CD4-positive, alpha-beta memory T cell (primary cell): ENCODE results near the gene ELFN1. TPM values are rescaled to one million over a fixed set of nuclear protein-coding genes. Genes with fewer than 3 reads are reported as not detected.
"Not testable (repeated sequence)": the region's sequence is repeated elsewhere in the genome, so short reads cannot be mapped to it uniquely, and the experiment has no call there.

Experiments used
- CTCF ChIA-PET: fragments of 350-600 bp; sonication (Branson Sonifier 250); formaldehyde crosslinking; loops from one replicate; lab custom pipeline; 2021; ENCODE audit warnings: inconsistent platforms; ENCODE audit not compliant: partially characterized antibody; lab: Charles Lee
- POLR2A ChIA-PET: fragments of 350-600 bp; sonication (Branson Sonifier 250); formaldehyde crosslinking; loops from one replicate; lab custom pipeline; 2021; ENCODE audit not compliant: partially characterized antibody; lab: Charles Lee
- DNase-seq, 5 donors: peaks; one replicate each; pipeline versions ENCODE4 v3.0.0 to v3.0.0-alpha.2; 2020 to 2022; ENCODE audit warnings: mixed read lengths in 1 of 5
- H3K27ac ChIP-seq: one replicate; pipeline ENCODE4 v1.7.0; 2013; ENCODE audit warnings: low read depth, low read length
- H3K27me3 ChIP-seq: 2 replicates; pipeline ENCODE4 v1.7.0; 2013; ENCODE audit warnings: mild to moderate bottlenecking, low read length, moderate library complexity; ENCODE audit not compliant: insufficient read depth
- H3K36me3 ChIP-seq: 2 replicates; pipeline ENCODE4 v1.7.0; 2013; ENCODE audit warnings: mild to moderate bottlenecking, low read length, moderate library complexity; ENCODE audit not compliant: insufficient read depth
- H3K4me1 ChIP-seq: 2 replicates; pipeline ENCODE4 v1.7.0; 2013; ENCODE audit warnings: mild to moderate bottlenecking, low read length, moderate library complexity; ENCODE audit not compliant: insufficient read depth
- H3K4me3 ChIP-seq, 2 donors: one replicate each; pipeline ENCODE4 v1.7.0; 2013; ENCODE audit warnings: low read length in 2 of 2, mild to moderate bottlenecking in 1 of 2
- H3K9me3 ChIP-seq, 2 donors: one replicate each; pipeline ENCODE4 v1.7.0; 2013; ENCODE audit warnings: low read length in 2 of 2, control low read depth in 1 of 2; ENCODE audit not compliant: control insufficient read depth in 1 of 2
- H3K27ac Mint-ChIP-seq, 7 donors: one replicate each; pipeline ENCODE4 v1.8.0; 2020 to 2021; ENCODE audit warnings: mixed read lengths in 7 of 7, mild to moderate bottlenecking in 6 of 7, inconsistent platforms in 3 of 7, moderate library complexity in 3 of 7
- H3K27me3 Mint-ChIP-seq, 2 donors: one replicate each; pipeline ENCODE4 v1.8.0; 2020 to 2021; ENCODE audit warnings: mixed read lengths in 2 of 2
- H3K36me3 Mint-ChIP-seq, 2 donors: one replicate each; pipeline ENCODE4 v1.8.0; 2020 to 2021; ENCODE audit warnings: mixed read lengths in 2 of 2, inconsistent platforms in 1 of 2, mild to moderate bottlenecking in 1 of 2
- H3K4me1 Mint-ChIP-seq, 4 donors: one replicate each; pipeline ENCODE4 v1.8.0; 2020 to 2021; ENCODE audit warnings: mixed read lengths in 4 of 4, mild to moderate bottlenecking in 1 of 4
- H3K4me3 Mint-ChIP-seq, 8 donors: one replicate each; pipeline ENCODE4 v1.8.0; 2020 to 2021; ENCODE audit warnings: mixed read lengths in 8 of 8, mild to moderate bottlenecking in 7 of 8, moderate library complexity in 6 of 8, inconsistent platforms in 3 of 8
- H3K9me3 Mint-ChIP-seq, 8 donors: one replicate each; pipeline ENCODE4 v1.8.0; 2020 to 2021; ENCODE audit warnings: mixed read lengths in 8 of 8, mild to moderate bottlenecking in 5 of 8, inconsistent platforms in 3 of 8, moderate library complexity in 1 of 8
- intact Hi-C: fragments of 100-400 bp; cut with micrococcal nuclease; formaldehyde crosslinking; loops from one replicate; pipeline ENCODE4 v1.15.1; 2023
- polyA plus RNA-seq, 2 donors: library from polyadenylated mRNA; unstranded; fragments of 300-500 nt; fragmentation: Illumina TruSeq; gene quantifications; one replicate each; pipeline ENCODE4 v1.2.3, GENCODE V29; 2021
- total RNA-seq, 2 experiments: library from RNA; stranded (reverse); gene quantifications; one replicate each; pipeline ENCODE4 v1.2.3, GENCODE V29; 2021

ELFN1 gene
- total and polyA plus RNA-seq, 4 experiments from 2014 or later, result 0.12 TPM; not detected in 3

DNA sequence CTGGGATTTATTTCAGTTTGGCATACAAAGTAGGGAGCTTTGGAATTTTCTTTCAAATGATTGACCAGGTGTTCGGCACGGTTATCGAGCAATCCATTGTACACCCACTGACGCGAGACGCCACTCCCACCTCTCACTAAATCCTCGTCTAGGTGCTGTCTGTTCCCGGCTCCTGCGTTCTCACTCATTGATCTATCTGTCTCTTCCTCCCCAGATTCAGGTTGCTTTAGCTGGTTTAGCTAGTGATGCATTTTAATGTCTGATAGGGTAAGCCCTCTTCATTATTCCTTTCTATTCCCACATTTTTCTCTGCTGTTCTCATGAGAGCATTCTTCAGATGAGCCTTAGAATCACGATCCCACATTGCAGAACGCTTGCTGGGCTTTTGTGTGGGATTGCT, 91.7 kb downstream of the ELFN1 start:
- intact Hi-C loops, result no loop called here
- POLR2A ChIA-PET, result no interaction called here
- peaks cover 0 to 23% (median 12%) of the 10 kb centered on the region in 8 donors for H3K9me3 Mint-ChIP-seq

DNA sequence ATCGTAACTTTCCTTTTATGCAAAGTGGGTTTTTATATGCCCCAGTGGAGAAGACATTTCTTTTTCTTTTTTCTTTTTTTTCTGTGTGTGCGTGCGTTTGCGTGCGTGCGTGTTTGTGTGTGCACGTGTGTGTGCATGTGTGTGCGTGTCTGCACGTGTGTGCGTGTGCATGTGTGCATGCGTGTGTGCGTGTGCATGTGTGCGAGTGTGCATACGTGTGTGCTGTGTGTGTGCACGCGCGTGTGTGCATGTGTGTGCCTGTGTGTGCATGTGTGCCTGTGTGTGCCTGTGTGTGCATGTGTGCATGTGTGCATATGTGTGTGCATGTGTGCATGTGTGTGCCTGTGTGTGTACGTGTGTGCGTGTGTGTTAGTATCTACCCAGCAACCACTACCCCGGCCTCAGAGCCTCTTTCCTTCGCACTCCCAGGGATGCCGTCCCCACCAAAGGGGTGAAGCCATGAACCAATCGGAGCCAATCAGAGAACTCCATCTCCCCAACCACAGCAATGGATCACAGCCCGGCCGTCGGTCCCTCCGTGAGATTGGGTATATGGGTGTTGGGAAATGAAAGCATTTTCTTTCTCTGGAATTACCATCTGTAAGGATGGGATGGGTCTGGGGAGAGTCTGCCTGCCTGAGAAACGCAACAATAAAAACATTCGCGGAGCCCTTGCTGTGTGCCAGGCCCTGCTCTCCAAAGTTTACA, 92.3 kb downstream of the ELFN1 start:
- no peak overlapping the region for H3K27ac Mint-ChIP-seq
- POLR2A ChIA-PET, result no interaction called here
- no peak for DNase-seq
- Histone ChIP-seq H3K9me3 (no peaks in the 10 kb centered on the region), H3K4me3 (no peak overlapping the region), H3K36me3 (no peaks in the 10 kb centered on the region), H3K4me1 (no peaks in the 10 kb centered on the region), H3K27ac (no peak overlapping the region), H3K27me3 (no peaks in the 10 kb centered on the region)
- no peaks in the 10 kb centered on the region for H3K4me1 Mint-ChIP-seq
- CTCF ChIA-PET, result no interaction called here
- peaks cover 0 to 23% (median 13%) of the 10 kb centered on the region in 8 donors for H3K9me3 Mint-ChIP-seq
- H3K4me3 Mint-ChIP-seq, result no peak overlapping the region
- intact Hi-C loops, result no loop called here
- no peaks in the 10 kb centered on the region for H3K36me3 Mint-ChIP-seq
- peaks cover 0 to 7% of the 10 kb centered on the region in 2 donors for H3K27me3 Mint-ChIP-seq

More for the DNA sequence above, 91.7 kb downstream of the ELFN1 start:
- no peaks in the 10 kb centered on the region for H3K36me3 Mint-ChIP-seq
- H3K27me3 Mint-ChIP-seq, result peaks cover 0 to 5% of the 10 kb centered on the region in 2 donors
- H3K27ac Mint-ChIP-seq, result no peak overlapping the region
- H3K4me3 Mint-ChIP-seq, result no peak overlapping the region
- H3K27ac ChIP-seq, result no peak overlapping the region
- H3K27me3 ChIP-seq, result no peaks in the 10 kb centered on the region
- no peak overlapping the region for H3K4me3 ChIP-seq
- no peaks in the 10 kb centered on the region for H3K36me3 ChIP-seq
- H3K4me1 Mint-ChIP-seq, result no peaks in the 10 kb centered on the region
- H3K4me1 ChIP-seq, result no peaks in the 10 kb centered on the region
- no peak for DNase-seq
- CTCF ChIA-PET, result no interaction called here
- no peaks in the 10 kb centered on the region for H3K9me3 ChIP-seq

- H3K36me3 ChIP-seq, result no peaks in the 10 kb centered on the region
- H3K4me1 ChIP-seq, result no peaks in the 10 kb centered on the region
- ChIA-PET POLR2A (no interaction called here), CTCF (no interaction called here)
- no peak overlapping the region for H3K27ac Mint-ChIP-seq
- no peaks in the 10 kb centered on the region for H3K27me3 ChIP-seq
- H3K4me1 Mint-ChIP-seq, result no peaks in the 10 kb centered on the region
- no peaks in the 10 kb centered on the region for H3K36me3 Mint-ChIP-seq
- H3K9me3 Mint-ChIP-seq, result peaks cover 0 to 23% (median 13%) of the 10 kb centered on the region in 8 donors
- H3K4me3 Mint-ChIP-seq, result no peak overlapping the region
- DNase-seq, result no peak
- H3K9me3 ChIP-seq, result no peaks in the 10 kb centered on the region
- H3K4me3 ChIP-seq, result no peak overlapping the region
- peaks cover 0 to 6% of the 10 kb centered on the region in 2 donors for H3K27me3 Mint-ChIP-seq
- no peak overlapping the region for H3K27ac ChIP-seq
- intact Hi-C loops, result no loop called here
Observed at GRCh38 chr7:1763033-1763432, 93.0 kb downstream of the ELFN1 start.

GRCh38 chr7:1763911-1764310, 93.8 kb downstream of the ELFN1 start:
- H3K36me3 ChIP-seq, H3K27me3 Mint-ChIP-seq, intact Hi-C loops, H3K4me1 ChIP-seq, H3K4me3 Mint-ChIP-seq, DNase-seq, H3K27me3 ChIP-seq, H3K9me3 ChIP-seq, H3K4me1 Mint-ChIP-seq, H3K36me3 Mint-ChIP-seq, H3K4me3 ChIP-seq, POLR2A ChIA-PET, CTCF ChIA-PET, H3K27ac Mint-ChIP-seq, H3K27ac ChIP-seq: not testable (repeated sequence)
- H3K9me3 Mint-ChIP-seq, result peaks cover 0 to 23% (median 13%) of the 10 kb centered on the region in 8 donors

GRCh38 chr7:1765336-1765735, 95.3 kb downstream of the ELFN1 start:
- H3K27ac ChIP-seq, result no peak overlapping the region
- ChIA-PET POLR2A (no interaction called here), CTCF (no interaction called here)
- no peaks in the 10 kb centered on the region for H3K4me1 ChIP-seq
- no peaks in the 10 kb centered on the region for H3K9me3 ChIP-seq
- H3K4me3 Mint-ChIP-seq, result no peak overlapping the region
- H3K4me3 ChIP-seq, result no peak overlapping the region
- H3K27me3 ChIP-seq, result no peaks in the 10 kb centered on the region
- DNase-seq, result no peak
- H3K4me1 Mint-ChIP-seq, result no peaks in the 10 kb centered on the region
- H3K9me3 Mint-ChIP-seq, result peaks cover 0 to 23% (median 12%) of the 10 kb centered on the region in 8 donors
- H3K36me3 ChIP-seq, result no peaks in the 10 kb centered on the region
- H3K36me3 Mint-ChIP-seq, result no peaks in the 10 kb centered on the region
- H3K27ac Mint-ChIP-seq, result no peak overlapping the region
- peaks cover 0 to 3% of the 10 kb centered on the region in 2 donors for H3K27me3 Mint-ChIP-seq
- intact Hi-C loops, result no loop called here

GRCh38 chr7:1767524-1767923, 97.4 kb downstream of the ELFN1 start:
- Mint-ChIP-seq H3K9me3 (peaks cover 0 to 17% (median 8%) of the 10 kb centered on the region in 8 donors), H3K4me3 (no peak overlapping the region), H3K27ac (no peak overlapping the region), H3K4me1 (no peaks in the 10 kb centered on the region), H3K36me3 (no peaks in the 10 kb centered on the region), H3K27me3 (peaks cover 0 to 3% of the 10 kb centered on the region in 2 donors)
- Histone ChIP-seq H3K27me3 (no peaks in the 10 kb centered on the region), H3K4me3 (no peak overlapping the region), H3K9me3 (no peaks in the 10 kb centered on the region), H3K36me3 (no peaks in the 10 kb centered on the region), H3K4me1 (no peaks in the 10 kb centered on the region), H3K27ac (no peak overlapping the region)
- CTCF ChIA-PET, result no interaction called here
- intact Hi-C loops, result no loop called here
- DNase-seq, result no peak
- POLR2A ChIA-PET, result no interaction called here

- no peaks in the 10 kb centered on the region for H3K4me1 Mint-ChIP-seq
- POLR2A ChIA-PET, result no interaction called here
- Histone ChIP-seq H3K4me1 (no peaks in the 10 kb centered on the region), H3K36me3 (no peaks in the 10 kb centered on the region), H3K27ac (no peak overlapping the region), H3K27me3 (no peaks in the 10 kb centered on the region), H3K9me3 (no peaks in the 10 kb centered on the region), H3K4me3 (no peak overlapping the region)
- no peak overlapping the region for H3K4me3 Mint-ChIP-seq
- peaks cover 0 to 18% (median 5%) of the 10 kb centered on the region in 8 donors for H3K9me3 Mint-ChIP-seq
- DNase-seq, result no peak
- CTCF ChIA-PET, result no interaction called here
- intact Hi-C loops, result no loop called here
- no peak overlapping the region for H3K27ac Mint-ChIP-seq
- peaks cover 0 to 3% of the 10 kb centered on the region in 2 donors for H3K27me3 Mint-ChIP-seq
- no peaks in the 10 kb centered on the region for H3K36me3 Mint-ChIP-seq
Observed at GRCh38 chr7:1768832-1769231, 98.8 kb downstream of the ELFN1 start.
